ENCODE results near the gene PRM1. TPM values are rescaled to one million over a fixed set of nuclear protein-coding genes. Genes with fewer than 3 reads are reported as not detected.
A peak's percentile ranks its signal among the peaks of the same experiment; 100 is the strongest.

Gene PRM1
- total and polyA plus RNA-seq, 2 of the 8 experiments (the other 6 are each of a cell fraction or from before 2014, with no cell fraction given): 0.54 to 0.82 TPM

DNA sequence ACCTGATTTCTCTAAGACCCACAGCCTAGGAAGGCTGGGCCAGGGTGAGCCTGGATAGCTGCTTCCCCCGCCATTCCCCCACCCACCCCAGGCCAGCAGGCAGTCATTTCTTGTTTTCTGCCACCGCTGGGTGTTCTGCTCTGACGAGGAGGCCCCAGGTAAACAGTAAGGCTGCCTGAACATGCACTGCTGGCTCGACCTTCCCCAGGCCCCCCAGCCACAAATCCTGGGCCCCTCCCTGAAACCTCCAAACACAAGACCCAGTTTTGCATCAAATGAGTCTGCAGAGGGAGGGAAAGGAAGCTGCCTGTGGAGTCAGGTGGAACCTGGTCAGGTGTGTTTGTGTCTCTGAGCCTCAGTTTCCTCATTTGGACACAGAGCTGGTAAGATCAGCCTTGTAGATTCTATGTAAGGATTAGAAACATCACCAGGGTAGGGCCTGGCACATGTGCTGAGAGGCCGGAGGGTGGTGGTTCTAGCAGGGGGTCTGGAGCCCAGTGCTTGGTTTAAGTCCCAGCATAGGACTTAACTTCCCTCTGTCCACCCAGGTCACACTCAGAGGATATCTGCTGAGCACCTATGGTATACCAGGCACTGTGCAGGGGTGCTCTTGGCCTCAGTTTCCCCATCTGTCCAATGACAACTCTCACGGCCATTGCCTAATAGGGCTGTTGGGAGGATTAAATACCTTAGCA lies 18.9 kb upstream of the PRM1 start:
- Histone ChIP-seq H3K14ac (ENCODE audit: insufficient read length) (no peak overlapping the region), H3K79me2 (ENCODE audit: control insufficient read depth in 1 of 2, insufficient read depth in 2 of 2, low read length in 2 of 2) (no peaks in the 10 kb centered on the region), H4K20me1 (replicated peaks in 1 of 2; ENCODE audit: control insufficient read depth in 1 of 2, insufficient read depth in 2 of 2, low read length in 2 of 2) (no peaks in the 10 kb centered on the region), H4K8ac (ENCODE audit: extremely low read depth, insufficient read depth, low read length) (no peak overlapping the region), H3K27me3 (replicated peaks in 1 of 4; ENCODE audit: control insufficient read depth in 3 of 4, extremely low read depth in 1 of 4, insufficient read depth in 3 of 4, low read length in 3 of 4) (no peaks in the 10 kb centered on the region), H3K4ac (replicated peaks; ENCODE audit: insufficient read length, low read depth, low read length) (no peak overlapping the region), H2BK12ac (ENCODE audit: low read depth, low read length) (no peak overlapping the region), H4K5ac (ENCODE audit: insufficient read length, low read depth, low read length) (no peak overlapping the region), H4K91ac (replicated peaks; ENCODE audit: insufficient read length, low read length) (no peak overlapping the region), H3K23ac (ENCODE audit: insufficient read length) (no peak overlapping the region), H3K79me1 (ENCODE audit: low read depth, low read length) (no peaks in the 10 kb centered on the region), H3K56ac (replicated peaks; ENCODE audit: insufficient read length, low read depth, low read length) (no peak overlapping the region), H2BK5ac (ENCODE audit: low read depth, low read length) (no peak overlapping the region), H3K18ac (ENCODE audit: extremely low read depth, low read length) (no peak overlapping the region), H3K4me2 (ENCODE audit: insufficient read depth in 1 of 2, low read depth in 2 of 2, low read length in 2 of 2) (no peak overlapping the region), H2BK20ac (ENCODE audit: low read length) (peak overlapping the region; percentile 82; the same call in 1 of the 2 replicates), H2AK5ac (ENCODE audit: low read depth, low read length) (no peak overlapping the region; the same call in 1 of the 2 replicates), H3K4me3 (ENCODE audit: extremely low read depth in 1 of 4, insufficient read depth in 2 of 4, low read depth in 3 of 4, low read length in 4 of 4) (no peak overlapping the region), H3K9me3 (ENCODE audit: insufficient read depth in 2 of 2, low read depth in 1 of 2, low read length in 1 of 2) (no peaks in the 10 kb centered on the region), H2BK15ac (ENCODE audit: low read length) (no peak overlapping the region; the same call in 1 of the 2 replicates), H2BK120ac (replicated peaks; ENCODE audit: low read depth, low read length) (no peak overlapping the region), H2AFZ (ENCODE audit: low read length) (no peak overlapping the region), H3K36me3 (ENCODE audit: control insufficient read depth in 2 of 4, insufficient read depth in 4 of 4, low read length in 3 of 4) (no peaks in the 10 kb centered on the region), H3K9ac (replicated peaks in 1 of 4; ENCODE audit: extremely low read depth in 1 of 4, low read depth in 3 of 4, low read length in 3 of 4) (no peak overlapping the region), H3K27ac (ENCODE audit: low read depth, low read length) (no peak overlapping the region), H3K4me1 (replicated peaks in 1 of 4; ENCODE audit: control insufficient read depth in 3 of 4, insufficient read depth in 4 of 4, low read length in 3 of 4) (peaks cover 5 to 9% (median 9%) of the 10 kb centered on the region in 4 experiments), H3K23me2 (ENCODE audit: low read depth, low read length) (no peaks in the 10 kb centered on the region)
- no peak for FAIRE-seq
- CTCF ChIA-PET (ENCODE audit: partially characterized antibody): interaction anchor here (1.4 to 3.8 kb wide), 2 partner anchors 43 to 56 kb away, joined by 3 to 13 read pairs; partner anchors contain the start of gene SOCS1
- 91% methylated on average over 6 of the region's 6 CpGs; no CpG with 5 or more reads in 1 of the 2 experiments for WGBS, 2 experiments (ENCODE audit: extremely low coverage in 1 of 2, insufficient coverage in 1 of 2, insufficient read length in 1 of 2, insufficient replicate concordance in 2 of 2, low coverage in 1 of 2, low lambda C conversion rate in 2 of 2, missing lambda C conversion rate in 1 of 2)
- POLR2A ChIA-PET (ENCODE audit: partially characterized antibody): no interaction called here
- DNase-seq (ENCODE audit: low read depth in 1 of 2, low spot score in 2 of 2): no peak
- TF ChIP-seq SIN3A (conservative IDR thresholded peaks at IDR 0.05 in 1 of 2, IDR thresholded peaks at IDR 0.05 in 1 of 2; ENCODE audit: low read depth in 1 of 2, low read length in 2 of 2): no peak
- no peak for TF ChIP-seq EP300 (IDR thresholded peaks at IDR 0.05; ENCODE audit: borderline replicate concordance in 1 of 2, low read depth in 2 of 2, low read length in 2 of 2)
- no peak for TF ChIP-seq ASH2L (IDR thresholded peaks at IDR 0.05; ENCODE audit: low read length)
- TF ChIP-seq TBP (IDR thresholded peaks at IDR 0.05; ENCODE audit: low read depth, low read length): no peak
- TF ChIP-seq JUND (IDR thresholded peaks at IDR 0.05; ENCODE audit: low read length): no peak
- TF ChIP-seq RFX5 (IDR thresholded peaks at IDR 0.05; ENCODE audit: borderline replicate concordance, low read depth, low read length): no peak

Measured in H1 (cell line).